ENCODE results near the gene SIMC1. TPM values are rescaled to one million over a fixed set of nuclear protein-coding genes. Genes with fewer than 3 reads are reported as not detected.
"Not testable (repeated sequence)": the region's sequence is repeated elsewhere in the genome, so short reads cannot be mapped to it uniquely, and the experiment has no call there.

SIMC1 gene
- total and polyA plus RNA-seq, 7 donors: 6.8 to 26.0 (median 8.2) TPM

DNA sequence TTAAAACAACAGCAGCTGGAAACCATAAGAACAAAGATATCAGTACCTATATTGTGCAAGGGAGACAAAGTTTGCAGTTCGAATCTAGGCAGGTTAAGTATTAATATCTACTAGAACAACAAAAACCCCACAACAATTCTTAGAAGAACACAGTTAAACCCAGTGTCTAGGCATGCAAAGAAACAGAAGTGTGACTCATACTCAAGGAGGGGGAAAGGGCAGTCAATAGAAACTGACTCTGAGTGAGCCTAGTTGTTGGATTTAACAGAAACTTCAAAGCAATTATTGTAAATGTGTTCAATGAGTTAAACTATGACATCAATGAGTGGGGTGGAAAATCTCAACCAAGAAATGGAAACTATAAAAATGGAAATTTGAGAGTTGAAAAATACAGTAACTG is 28.2 kb downstream of the SIMC1 start:
- intact Hi-C loops (cut with DNase I); H3K9me3 ChIP-seq; H3K27me3 ChIP-seq; H3K36me3 ChIP-seq; H3K4me3 ChIP-seq; H3K27ac ChIP-seq; H3K4me1 ChIP-seq; DNase-seq: not testable (repeated sequence)
- no CpG with 5 or more reads among the region's 1 CpG for WGBS, 2 donors

DNA sequence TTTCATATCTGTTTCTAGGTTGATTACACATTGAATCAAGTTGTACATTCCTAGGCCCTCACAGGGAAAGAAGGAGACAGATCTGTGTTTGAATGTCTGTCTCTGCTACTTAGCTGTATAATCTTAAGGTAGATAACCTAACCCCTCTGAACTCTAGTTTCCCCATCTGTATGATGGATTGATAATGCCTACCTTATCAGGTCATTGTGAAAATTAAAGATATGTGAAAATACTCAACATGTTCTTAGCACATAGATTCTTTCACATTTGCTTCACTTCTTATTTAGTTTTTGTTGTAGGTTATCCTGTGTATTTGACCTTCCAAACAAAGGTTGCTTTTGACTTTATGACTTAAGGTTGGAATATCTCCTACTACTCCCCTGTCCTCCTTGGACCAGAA is 50.8 kb downstream of the SIMC1 start:
- H3K4me3 ChIP-seq; H3K9me3 ChIP-seq; H3K27ac ChIP-seq; H3K27me3 ChIP-seq; DNase-seq; intact Hi-C loops (cut with DNase I); H3K4me1 ChIP-seq; H3K36me3 ChIP-seq: not testable (repeated sequence)

DNA sequence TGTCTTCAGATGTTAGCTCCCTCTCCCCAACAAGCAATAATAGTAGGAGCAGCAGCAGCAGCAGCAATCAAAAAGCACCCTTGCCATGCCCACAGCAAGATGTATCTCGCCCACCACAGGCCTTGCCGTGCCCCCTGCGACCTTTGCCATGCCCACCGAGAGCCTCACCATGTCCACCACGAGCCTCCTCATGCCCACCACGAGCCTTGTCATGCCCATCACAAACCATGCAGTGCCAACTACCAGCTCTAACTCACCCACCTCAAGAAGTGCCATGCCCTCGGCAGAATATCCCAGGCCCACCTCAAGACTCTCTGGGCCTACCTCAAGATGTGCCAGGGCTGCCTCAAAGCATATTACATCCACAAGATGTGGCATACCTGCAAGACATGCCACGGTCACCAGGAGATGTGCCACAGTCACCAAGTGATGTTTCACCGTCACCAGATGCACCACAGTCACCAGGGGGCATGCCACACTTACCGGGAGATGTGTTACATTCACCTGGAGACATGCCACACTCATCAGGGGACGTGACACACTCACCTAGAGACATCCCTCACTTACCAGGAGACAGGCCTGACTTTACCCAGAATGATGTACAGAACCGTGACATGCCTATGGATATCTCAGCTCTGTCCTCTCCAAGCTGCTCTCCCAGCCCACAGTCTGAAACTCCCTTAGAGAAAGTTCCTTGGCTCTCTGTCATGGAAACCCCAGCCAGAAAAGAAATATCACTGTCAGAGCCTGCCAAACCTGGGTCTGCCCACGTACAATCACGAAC is 52.0 kb downstream of the SIMC1 start:
- intact Hi-C loops (cut with DNase I); DNase-seq; H3K4me1 ChIP-seq; H3K36me3 ChIP-seq; H3K9me3 ChIP-seq; H3K4me3 ChIP-seq; H3K27ac ChIP-seq; H3K27me3 ChIP-seq: not testable (repeated sequence)
- WGBS, 2 donors: 96% methylated on average over 14 of the region's 14 CpGs

DNA sequence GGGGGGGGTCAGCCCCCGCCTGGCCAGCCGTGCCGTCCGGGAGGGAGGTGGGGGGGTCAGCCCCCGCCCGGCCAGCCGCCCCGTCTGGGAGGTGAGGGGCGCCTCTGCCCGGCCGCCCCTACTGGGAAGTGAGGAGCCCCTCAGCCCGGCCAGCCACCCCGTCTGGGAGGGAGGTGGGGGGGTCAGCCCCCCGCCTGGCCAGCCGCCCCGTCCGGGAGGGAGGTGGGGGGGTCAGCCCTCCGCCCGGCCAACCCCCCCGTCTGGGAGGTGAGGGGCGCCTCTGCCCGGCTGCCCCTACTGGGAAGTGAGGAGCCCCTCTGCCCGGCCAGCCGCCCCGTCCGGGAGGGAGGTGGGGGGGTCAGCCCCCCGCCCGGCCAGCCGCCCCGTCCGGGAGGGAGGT is 67.1 kb downstream of the SIMC1 start:
- H3K27ac ChIP-seq; intact Hi-C loops (cut with DNase I); DNase-seq; H3K4me3 ChIP-seq; H3K4me1 ChIP-seq; H3K27me3 ChIP-seq; H3K9me3 ChIP-seq: not testable (repeated sequence)
- peaks cover 0 to 16% (median 3%) of the 10 kb centered on the region in 4 donors for H3K36me3 ChIP-seq
- 97% methylated on average over 14 to 18 of the region's 31 CpGs for WGBS, 2 donors

DNA sequence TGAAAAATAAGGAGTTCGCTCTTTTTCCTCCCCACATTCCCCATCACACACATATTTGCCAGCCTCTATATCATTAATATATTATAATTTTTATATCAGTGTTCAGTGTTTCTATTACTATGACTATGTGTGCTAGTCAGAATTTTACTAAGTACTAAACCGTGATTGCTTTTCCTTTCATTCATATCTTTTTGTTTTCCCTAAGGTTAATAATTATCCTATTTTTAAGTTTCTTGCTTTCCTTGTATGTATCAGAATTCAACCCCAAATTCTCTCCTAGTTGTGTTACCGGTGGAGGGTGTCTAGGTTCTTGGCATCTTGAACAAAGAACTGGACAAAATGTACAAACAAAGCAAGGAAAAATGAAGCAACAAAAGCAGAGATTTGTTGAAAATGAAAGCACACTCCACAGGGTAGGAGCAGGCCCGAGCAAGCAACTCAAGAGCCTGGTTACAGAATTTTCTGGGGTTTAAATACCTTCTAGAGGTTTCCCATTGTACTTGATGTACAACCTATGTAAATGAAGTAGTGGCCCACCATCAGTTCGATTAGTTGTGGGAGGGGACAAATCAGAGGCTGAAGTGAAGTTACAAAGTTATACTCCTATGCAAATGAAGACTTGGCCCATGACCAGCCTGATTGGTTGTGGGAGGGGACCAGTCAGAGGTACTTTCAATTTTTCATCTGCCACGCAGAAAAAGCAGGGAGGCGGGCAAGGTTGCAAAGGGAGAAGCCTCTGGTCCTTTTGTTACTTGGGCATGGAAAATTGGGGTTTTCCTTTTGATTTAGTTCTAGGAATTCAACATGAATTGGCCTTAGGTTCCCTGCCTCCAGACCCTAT is 79.5 kb downstream of the SIMC1 start:
- DNase-seq: no peak
- TF ChIP-seq, protein P1, sequence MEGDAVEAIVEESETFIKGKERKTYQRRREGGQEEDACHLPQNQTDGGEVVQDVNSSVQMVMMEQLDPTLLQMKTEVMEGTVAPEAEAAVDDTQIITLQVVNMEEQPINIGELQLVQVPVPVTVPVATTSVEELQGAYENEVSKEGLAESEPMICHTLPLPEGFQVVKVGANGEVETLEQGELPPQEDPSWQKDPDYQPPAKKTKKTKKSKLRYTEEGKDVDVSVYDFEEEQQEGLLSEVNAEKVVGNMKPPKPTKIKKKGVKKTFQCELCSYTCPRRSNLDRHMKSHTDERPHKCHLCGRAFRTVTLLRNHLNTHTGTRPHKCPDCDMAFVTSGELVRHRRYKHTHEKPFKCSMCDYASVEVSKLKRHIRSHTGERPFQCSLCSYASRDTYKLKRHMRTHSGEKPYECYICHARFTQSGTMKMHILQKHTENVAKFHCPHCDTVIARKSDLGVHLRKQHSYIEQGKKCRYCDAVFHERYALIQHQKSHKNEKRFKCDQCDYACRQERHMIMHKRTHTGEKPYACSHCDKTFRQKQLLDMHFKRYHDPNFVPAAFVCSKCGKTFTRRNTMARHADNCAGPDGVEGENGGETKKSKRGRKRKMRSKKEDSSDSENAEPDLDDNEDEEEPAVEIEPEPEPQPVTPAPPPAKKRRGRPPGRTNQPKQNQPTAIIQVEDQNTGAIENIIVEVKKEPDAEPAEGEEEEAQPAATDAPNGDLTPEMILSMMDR (IDR thresholded peaks at IDR 0.05): no peak
- TF ChIP-seq POLR2A (IDR thresholded peaks at IDR 0.05) (no peak), EP300 (IDR thresholded peaks at IDR 0.05) (no peak), POLR2AphosphoS5 (IDR thresholded peaks at IDR 0.05) (no peak)
- Histone ChIP-seq H3K4me3 (no peak overlapping the region), H3K27me3 (no peaks in the 10 kb centered on the region), H3K36me3 (peaks cover 0 to 57% (median 9%) of the 10 kb centered on the region in 4 donors), H3K4me1 (no peaks in the 10 kb centered on the region), H3K9me3 (no peaks in the 10 kb centered on the region), H3K27ac (no peak overlapping the region)
- 76 to 88% methylated on average over 7 of the region's 7 CpGs for WGBS, 2 donors
- intact Hi-C loops (cut with DNase I): no loop called here

DNA sequence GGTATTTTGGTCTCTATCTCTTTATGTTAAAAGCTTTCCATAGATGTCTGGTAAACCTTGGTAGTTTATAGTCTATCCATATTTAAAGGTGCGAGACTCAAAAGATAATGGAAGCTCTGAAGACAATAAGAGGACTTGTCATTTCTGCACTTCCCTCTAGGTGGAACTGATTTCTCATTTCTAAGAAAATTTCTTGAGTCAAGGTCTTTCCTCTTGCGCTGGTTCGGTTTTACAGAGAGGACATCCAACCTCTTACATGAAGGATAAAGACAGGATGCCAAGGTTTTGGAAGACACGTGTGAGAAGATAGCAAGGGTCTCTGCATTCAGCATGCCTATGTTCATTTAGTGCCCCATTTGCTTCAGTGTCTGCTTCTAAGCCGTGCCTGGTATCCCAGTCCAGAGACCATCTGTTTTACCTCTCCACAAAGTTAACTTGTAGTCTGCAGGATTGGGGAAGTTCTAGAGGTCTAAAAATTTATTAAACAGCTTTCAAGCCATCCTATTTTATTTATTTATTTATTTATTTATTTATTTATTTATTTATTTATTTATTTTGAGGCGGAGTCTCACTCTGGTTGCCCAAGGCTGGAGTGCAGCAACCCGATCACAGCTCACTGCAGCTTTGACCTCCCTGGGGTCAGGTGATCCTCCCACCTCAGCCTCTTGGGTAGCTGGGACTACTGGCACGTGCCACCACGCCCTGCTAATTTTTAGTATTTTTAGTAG is 81.8 kb downstream of the SIMC1 start:
- no peak for DNase-seq
- H3K9me3 ChIP-seq: no peaks in the 10 kb centered on the region
- H3K4me1 ChIP-seq: no peaks in the 10 kb centered on the region
- TF ChIP-seq EP300 (IDR thresholded peaks at IDR 0.05) (no peak), POLR2A (IDR thresholded peaks at IDR 0.05) (no peak), POLR2AphosphoS5 (IDR thresholded peaks at IDR 0.05) (no peak)
- TF ChIP-seq, protein P1 (IDR thresholded peaks at IDR 0.05): no peak
- intact Hi-C loops (cut with DNase I): no loop called here
- H3K36me3 ChIP-seq: peaks cover 0 to 62% (median 14%) of the 10 kb centered on the region in 4 donors
- H3K27ac ChIP-seq: no peak overlapping the region
- no peaks in the 10 kb centered on the region for H3K27me3 ChIP-seq
- no peak overlapping the region for H3K4me3 ChIP-seq
- 93 to 94% methylated on average over 9 of the region's 9 CpGs for WGBS, 2 donors
